PC-9 (cell line): ENCODE results near the gene TCAF1. TPM values are rescaled to one million over a fixed set of nuclear protein-coding genes. Genes with fewer than 3 reads are reported as not detected.
"Not testable (repeated sequence)": the region's sequence is repeated elsewhere in the genome, so short reads cannot be mapped to it uniquely, and the experiment has no call there.

Experiments used
- BruUV-seq: library from RNA; stranded (reverse); fragments of 400-500 nt; replicated peaks from 2 replicates; lab custom pipeline; 2021; lab: Mats Ljungman, UMichigan
- CTCF ChIA-PET: fragments of 300-600 bp; sonication (Branson Sonifier 250); formaldehyde crosslinking; loops from one replicate; lab custom pipeline; 2022; ENCODE audit warnings: antibody characterized with exemption; lab: Charles Lee
- POLR2A ChIA-PET: fragments of 300-600 bp; sonication (Branson Sonifier 250); formaldehyde crosslinking; loops from one replicate; lab custom pipeline; 2022; ENCODE audit warnings: antibody characterized with exemption; ENCODE audit not compliant: unreplicated experiment; lab: Charles Lee
- DNase-seq, 2 experiments: peaks; one replicate each; pipeline versions ENCODE4 v3.0.0 to v3.0.0-alpha.2; 2015 to 2022; ENCODE audit warnings: mixed read lengths in 1 of 2
- H2AFZ ChIP-seq: fragments of 200-600 bp; sonication (generic); 2 replicates; pipeline ENCODE4 v1.8.1; 2017; ENCODE audit warnings: antibody characterized with exemption
- H3F3A ChIP-seq: fragments of 200-600 bp; sonication (generic); 2 replicates; pipeline ENCODE4 v1.8.1; 2017; ENCODE audit warnings: antibody characterized with exemption, mild to moderate bottlenecking, low read depth; ENCODE audit not compliant: insufficient read depth
- H3K27ac ChIP-seq: fragments of 200-600 bp; sonication (generic); 2 replicates; pipeline ENCODE4 v1.6.1; 2016; ENCODE audit warnings: mixed run types
- H3K27me3 ChIP-seq: fragments of 200-600 bp; sonication (generic); 2 replicates; pipeline ENCODE4 v1.6.1; 2016; ENCODE audit warnings: low read depth, mixed run types; ENCODE audit not compliant: insufficient read depth
- H3K36me3 ChIP-seq: fragments of 200-600 bp; sonication (generic); 2 replicates; pipeline ENCODE4 v1.6.1; 2016; ENCODE audit warnings: low read depth, mixed run types
- H3K4me1 ChIP-seq: fragments of 200-600 bp; sonication (generic); replicated peaks from 2 replicates; pipeline ENCODE4 v1.6.1; 2016; ENCODE audit warnings: mixed run types; ENCODE audit not compliant: insufficient read depth
- H3K4me2 ChIP-seq: fragments of 200-600 bp; sonication (generic); 2 replicates; pipeline ENCODE4 v1.6.1; 2017; ENCODE audit warnings: mixed run types
- H3K4me3 ChIP-seq: fragments of 200-600 bp; sonication (generic); 2 replicates; pipeline ENCODE4 v1.6.1; 2016; ENCODE audit warnings: mixed run types
- H3K79me2 ChIP-seq: fragments of 200-600 bp; sonication (generic); 2 replicates; pipeline ENCODE4 v1.6.1; 2017; ENCODE audit warnings: low read depth, mixed run types
- H3K9me2 ChIP-seq: fragments of 200-600 bp; sonication (generic); 2 replicates; pipeline ENCODE4 v1.8.1; 2017; ENCODE audit warnings: mild to moderate bottlenecking; ENCODE audit not compliant: insufficient read depth
- H3K9me3 ChIP-seq: fragments of 200-600 bp; sonication (generic); 2 replicates; pipeline ENCODE4 v1.8.1; 2016; ENCODE audit warnings: low read depth; ENCODE audit not compliant: insufficient read depth
- H4K20me1 ChIP-seq: fragments of 200-600 bp; sonication (generic); 2 replicates; pipeline ENCODE4 v1.8.1; 2017; ENCODE audit not compliant: insufficient read depth
- intact Hi-C: fragments of 100-400 bp; cut with micrococcal nuclease; formaldehyde crosslinking; loops from one replicate; pipeline ENCODE4 v1.10.0; 2022; ENCODE audit not compliant: unreplicated experiment
- total RNA-seq: library from RNA; stranded (reverse); gene quantifications from 2 replicates; pipeline ENCODE4 v1.2.3, GENCODE V29; 2021

TCAF1 gene
- total RNA-seq, 1 experiment from 2014 or later, result 44.6 TPM

DNA sequence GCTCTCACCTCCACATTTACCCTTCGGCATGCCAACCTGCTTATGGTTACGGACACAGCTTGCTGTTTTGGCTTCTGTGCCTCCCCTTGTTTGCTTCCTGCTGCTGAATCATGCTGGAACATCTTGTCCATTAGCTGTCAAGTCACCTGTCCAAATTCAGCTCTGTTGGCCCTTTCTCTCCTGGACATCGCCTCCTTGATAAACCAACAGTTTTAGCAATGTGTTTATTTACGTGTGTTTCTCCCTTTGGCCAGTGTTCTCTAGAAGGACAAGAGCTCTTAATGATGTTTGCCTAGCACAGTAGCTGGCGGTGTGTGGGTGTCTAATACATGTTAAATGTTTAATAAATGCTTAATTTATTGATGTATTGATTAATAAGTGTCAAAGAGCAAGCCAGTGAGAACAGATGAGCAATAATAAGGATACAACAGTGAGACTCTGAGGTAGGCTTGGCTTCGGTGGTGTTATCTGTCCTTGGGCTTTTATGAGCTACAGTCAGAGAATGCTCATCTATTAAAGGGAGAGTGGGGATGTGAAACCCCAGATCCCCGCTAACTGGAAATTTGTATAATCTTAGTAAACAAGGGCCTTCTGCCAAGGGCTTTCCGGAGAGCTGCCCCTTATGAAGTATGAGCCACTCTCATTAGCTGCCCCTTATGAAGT lies 85.4 kb downstream of the TCAF1 start:
- intact Hi-C loops, H3K9me3 ChIP-seq, H2AFZ ChIP-seq, H3K27ac ChIP-seq, CTCF ChIA-PET, DNase-seq, H3K36me3 ChIP-seq, H3K79me2 ChIP-seq, POLR2A ChIA-PET, H4K20me1 ChIP-seq, H3F3A ChIP-seq, H3K9me2 ChIP-seq, H3K4me2 ChIP-seq, H3K4me3 ChIP-seq, BruUV-seq, H3K4me1 ChIP-seq, H3K27me3 ChIP-seq: not testable (repeated sequence)

DNA sequence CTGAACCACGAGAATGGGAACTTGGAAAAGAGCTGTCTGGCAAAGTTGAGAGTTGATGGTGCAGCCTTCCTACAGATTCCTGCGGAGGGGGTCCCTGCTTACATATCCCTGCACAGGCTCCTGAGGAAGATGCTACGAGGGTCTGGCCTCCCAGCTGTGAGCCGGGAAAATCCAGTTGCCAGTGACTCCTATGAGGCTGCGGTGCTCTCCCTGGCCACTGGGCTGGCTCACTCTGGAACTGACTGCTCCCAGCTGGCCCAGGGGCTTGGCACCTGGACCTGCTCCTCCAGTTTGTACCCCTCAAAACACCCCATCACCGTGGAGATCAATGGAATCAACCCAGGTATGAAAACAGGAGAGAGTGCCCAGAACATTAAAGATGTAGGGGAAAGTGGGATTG lies 91.3 kb downstream of the TCAF1 start:
- H3K79me2 ChIP-seq, H2AFZ ChIP-seq, H3K36me3 ChIP-seq, intact Hi-C loops, H3K9me3 ChIP-seq, H3K4me1 ChIP-seq, H3F3A ChIP-seq, H3K27ac ChIP-seq, H3K27me3 ChIP-seq, POLR2A ChIA-PET, H3K4me2 ChIP-seq, H3K4me3 ChIP-seq, BruUV-seq, CTCF ChIA-PET, DNase-seq, H3K9me2 ChIP-seq, H4K20me1 ChIP-seq: not testable (repeated sequence)

DNA sequence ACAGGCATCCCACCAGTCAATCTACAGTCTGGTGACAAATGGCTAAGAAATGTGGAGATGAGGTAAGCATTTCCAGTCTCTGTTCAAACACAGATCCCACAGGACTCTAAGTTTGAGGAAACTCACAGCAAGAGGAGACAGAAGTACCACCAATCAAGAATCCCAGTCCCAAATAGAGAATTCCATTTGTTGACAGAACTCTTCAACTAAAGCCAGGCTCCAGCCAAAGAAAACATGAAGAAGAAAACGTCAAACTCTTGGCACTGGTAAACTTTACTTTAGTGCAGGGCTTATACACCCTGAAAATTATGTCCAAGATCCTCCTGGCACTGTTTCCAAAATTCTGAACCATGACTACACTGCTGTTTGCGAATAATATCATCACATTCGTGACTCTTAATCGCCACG lies 95.3 kb downstream of the TCAF1 start:
- BruUV-seq, H3F3A ChIP-seq, H3K9me2 ChIP-seq, H2AFZ ChIP-seq, H3K4me3 ChIP-seq, POLR2A ChIA-PET, H3K27me3 ChIP-seq, H3K9me3 ChIP-seq, DNase-seq, CTCF ChIA-PET, intact Hi-C loops, H3K4me1 ChIP-seq, H4K20me1 ChIP-seq, H3K27ac ChIP-seq, H3K79me2 ChIP-seq, H3K4me2 ChIP-seq, H3K36me3 ChIP-seq: not testable (repeated sequence)

Other genes with a start within 250 kb of the TCAF1 start
- gene CTAGE6, start 144.5 kb downstream of the TCAF1 start, total RNA-seq, result 0.90 TPM in 1 of 2 replicates, not detected in the other
- gene OR2F2, start 33.1 kb upstream of the TCAF1 start, total RNA-seq, result not detected in 2 replicates
- not detected in 2 replicates for gene OR2F1, start 52.7 kb upstream of the TCAF1 start, total RNA-seq
- not detected in 2 replicates for gene OR6B1, start 98.1 kb upstream of the TCAF1 start, total RNA-seq
- gene OR2A5, start 146.8 kb upstream of the TCAF1 start, total RNA-seq, result not detected in 2 replicates
- gene OR2A25, start 167.6 kb upstream of the TCAF1 start, total RNA-seq, result not detected in 2 replicates
- not detected in 2 replicates for gene OR2A12, start 184.1 kb upstream of the TCAF1 start, total RNA-seq
- not detected in 2 replicates for gene OR2A2, start 207.4 kb upstream of the TCAF1 start, total RNA-seq
- not detected in 2 replicates for gene OR2A14, start 221.0 kb upstream of the TCAF1 start, total RNA-seq